ENCODE results near the gene ABCC5.

ABCC5 gene

DNA sequence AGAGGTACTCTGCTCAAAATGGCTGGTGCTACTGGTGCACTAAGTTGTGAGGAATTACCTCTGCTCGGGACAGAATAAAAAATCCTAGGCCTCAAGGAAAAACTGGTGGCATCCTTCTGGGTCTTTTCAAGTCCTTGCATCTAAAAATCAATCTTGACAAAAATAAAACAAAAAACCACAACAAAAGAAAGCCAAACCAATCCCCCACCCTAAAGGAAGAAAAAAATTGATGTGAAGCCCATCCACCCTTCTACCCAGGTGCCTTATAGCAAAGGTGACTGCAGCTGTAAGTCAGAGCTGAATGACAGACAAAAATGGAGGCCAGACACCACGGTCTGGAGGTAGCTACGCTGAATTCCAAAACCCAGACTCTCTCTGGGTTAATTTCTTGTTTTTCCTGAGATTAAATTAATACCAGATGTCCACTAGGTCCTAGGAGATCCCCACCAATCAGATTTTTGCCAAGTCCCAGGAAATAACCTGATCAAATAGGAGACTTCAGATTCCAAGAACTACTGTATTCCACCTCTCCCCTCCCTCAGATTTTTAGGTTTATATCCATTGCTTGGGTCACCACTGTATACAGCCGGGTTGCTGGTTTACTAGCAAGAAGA is 33.5 kb downstream of the ABCC5 start:
- no peak for TF ChIP-seq ZFX (IDR thresholded peaks at IDR 0.05)
- TF ChIP-seq, protein P1, sequence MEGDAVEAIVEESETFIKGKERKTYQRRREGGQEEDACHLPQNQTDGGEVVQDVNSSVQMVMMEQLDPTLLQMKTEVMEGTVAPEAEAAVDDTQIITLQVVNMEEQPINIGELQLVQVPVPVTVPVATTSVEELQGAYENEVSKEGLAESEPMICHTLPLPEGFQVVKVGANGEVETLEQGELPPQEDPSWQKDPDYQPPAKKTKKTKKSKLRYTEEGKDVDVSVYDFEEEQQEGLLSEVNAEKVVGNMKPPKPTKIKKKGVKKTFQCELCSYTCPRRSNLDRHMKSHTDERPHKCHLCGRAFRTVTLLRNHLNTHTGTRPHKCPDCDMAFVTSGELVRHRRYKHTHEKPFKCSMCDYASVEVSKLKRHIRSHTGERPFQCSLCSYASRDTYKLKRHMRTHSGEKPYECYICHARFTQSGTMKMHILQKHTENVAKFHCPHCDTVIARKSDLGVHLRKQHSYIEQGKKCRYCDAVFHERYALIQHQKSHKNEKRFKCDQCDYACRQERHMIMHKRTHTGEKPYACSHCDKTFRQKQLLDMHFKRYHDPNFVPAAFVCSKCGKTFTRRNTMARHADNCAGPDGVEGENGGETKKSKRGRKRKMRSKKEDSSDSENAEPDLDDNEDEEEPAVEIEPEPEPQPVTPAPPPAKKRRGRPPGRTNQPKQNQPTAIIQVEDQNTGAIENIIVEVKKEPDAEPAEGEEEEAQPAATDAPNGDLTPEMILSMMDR (conservative IDR thresholded peaks at IDR 0.05), result no peak
- peak overlapping the region; percentile 90 for H3K27ac ChIP-seq

DNA sequence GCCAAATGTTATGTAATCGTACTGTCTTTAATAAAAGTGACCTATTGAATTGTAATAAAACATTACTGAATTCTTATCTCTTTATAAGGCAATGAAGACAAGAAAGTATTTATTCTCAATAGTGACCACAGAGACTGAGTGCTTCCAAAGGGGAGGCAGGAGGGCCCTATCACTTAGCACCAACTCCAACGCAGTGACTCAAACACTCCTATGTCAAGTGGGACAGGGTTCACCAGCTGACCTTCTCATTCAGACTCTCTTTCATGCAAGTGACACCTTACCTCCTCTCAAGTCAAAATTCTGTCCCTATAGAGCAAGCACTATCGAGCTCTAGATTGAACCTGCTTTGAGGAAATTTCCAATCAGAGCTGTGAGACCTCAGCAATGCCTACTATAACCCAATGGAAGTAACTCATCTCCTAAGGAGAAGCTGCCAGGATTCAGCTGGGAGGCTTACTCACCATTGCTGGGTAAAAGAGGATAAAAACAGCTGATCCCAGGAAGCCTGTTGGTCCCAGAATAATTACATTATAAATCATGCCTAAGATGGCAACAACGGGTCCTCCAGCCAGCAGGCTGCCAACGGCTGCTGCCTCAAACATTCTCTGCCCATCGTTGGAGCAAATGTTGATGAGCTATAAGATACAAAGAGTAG is 35.6 kb downstream of the ABCC5 start:
- 0 out of 2 replicates have a peak overlapping the region, but pooled peaks have one; percentile 15 for H3K27ac ChIP-seq
- TF ChIP-seq, protein P1 (conservative IDR thresholded peaks at IDR 0.05), result no peak
- TF ChIP-seq ZFX (IDR thresholded peaks at IDR 0.05), result no peak

DNA sequence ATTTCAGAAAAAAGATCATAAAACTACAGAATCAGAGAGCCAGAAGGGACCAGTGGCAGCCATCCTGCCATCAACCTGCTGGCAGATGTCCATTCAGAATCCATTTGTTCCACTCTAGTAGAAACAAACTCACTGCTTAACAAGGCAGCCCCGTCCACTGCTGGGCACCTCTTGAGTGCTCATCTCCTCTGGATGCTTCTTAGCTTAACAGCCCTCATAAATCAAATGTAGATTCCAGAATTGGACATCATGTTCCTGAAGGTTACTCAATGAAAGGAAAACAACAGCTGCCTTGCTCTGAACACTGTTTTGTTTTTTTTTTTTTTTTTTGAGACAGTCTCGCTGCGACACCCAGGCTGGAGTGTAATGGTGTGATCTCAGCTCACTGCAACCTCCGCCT is 37.3 kb downstream of the ABCC5 start:
- H3K27ac ChIP-seq, result no peak overlapping the region
- TF ChIP-seq ZFX (IDR thresholded peaks at IDR 0.05), result no peak
- TF ChIP-seq, protein P1 (conservative IDR thresholded peaks at IDR 0.05), result no peak

DNA sequence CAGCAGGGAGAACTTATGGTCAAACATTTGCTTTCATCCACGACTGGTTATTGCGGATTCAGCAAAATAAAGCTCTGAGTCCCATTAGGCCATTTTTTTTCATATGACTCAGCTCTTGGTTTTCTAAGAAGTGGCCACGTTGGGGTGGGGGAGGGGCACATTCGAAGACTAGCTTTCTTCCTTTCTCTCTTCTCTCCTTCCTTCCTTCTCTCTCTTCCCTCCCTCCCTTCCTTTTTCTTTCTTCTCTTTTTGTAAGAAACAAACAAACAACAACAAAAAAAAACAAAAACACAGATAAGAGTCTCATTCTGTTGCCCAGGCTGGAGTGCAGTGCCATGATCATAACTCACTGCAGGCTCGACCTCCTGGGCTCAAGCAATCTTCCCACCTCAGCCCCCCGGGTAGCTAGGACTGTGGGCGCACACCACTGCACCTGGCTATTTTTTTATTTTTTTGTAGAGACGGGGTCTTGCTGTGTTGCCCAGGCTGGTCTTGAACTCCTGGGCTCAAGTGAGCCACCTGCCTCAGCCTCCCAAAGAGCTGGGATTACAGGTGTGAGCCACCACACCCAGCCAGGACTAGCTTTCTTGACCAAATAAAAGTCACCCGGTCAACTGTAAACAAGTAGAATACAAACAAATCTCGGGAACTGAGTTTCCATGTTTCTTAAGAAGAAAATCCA is 41.6 kb downstream of the ABCC5 start:
- H3K27ac ChIP-seq, result no peak overlapping the region
- no peak for TF ChIP-seq ZFX (IDR thresholded peaks at IDR 0.05)
- TF ChIP-seq, protein P1 (conservative IDR thresholded peaks at IDR 0.05), result no peak

DNA sequence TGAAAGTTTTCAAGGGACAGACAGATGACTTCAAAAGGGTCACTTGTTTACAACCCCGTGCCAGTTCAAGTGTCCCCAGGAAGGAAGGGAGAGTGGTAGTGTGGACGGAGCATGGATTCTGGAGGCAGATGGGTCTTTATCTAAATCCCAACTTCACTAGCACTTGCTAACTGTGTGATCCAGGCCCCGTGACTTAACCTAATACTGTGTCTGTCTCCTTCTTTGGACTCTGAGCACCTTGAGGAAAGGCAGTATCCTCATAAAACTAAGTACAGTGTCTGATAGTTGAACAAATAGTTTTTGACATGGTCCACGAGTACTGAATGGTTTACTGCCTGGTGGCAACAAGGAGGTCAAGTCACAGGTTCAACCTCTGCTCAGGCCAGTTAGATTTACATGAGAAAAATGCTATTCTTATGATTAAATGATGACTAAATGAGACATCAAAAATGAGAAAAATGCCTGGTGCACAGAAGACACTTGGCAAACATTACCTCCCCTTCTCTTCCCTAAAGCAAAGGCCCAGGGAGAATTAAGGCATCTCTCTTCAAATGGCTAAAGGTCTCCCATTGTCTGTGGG is 48.9 kb downstream of the ABCC5 start:
- TF ChIP-seq, protein P1 (conservative IDR thresholded peaks at IDR 0.05), result no peak
- TF ChIP-seq ZFX (IDR thresholded peaks at IDR 0.05), result no peak
- H3K27ac ChIP-seq, result no peak overlapping the region

DNA sequence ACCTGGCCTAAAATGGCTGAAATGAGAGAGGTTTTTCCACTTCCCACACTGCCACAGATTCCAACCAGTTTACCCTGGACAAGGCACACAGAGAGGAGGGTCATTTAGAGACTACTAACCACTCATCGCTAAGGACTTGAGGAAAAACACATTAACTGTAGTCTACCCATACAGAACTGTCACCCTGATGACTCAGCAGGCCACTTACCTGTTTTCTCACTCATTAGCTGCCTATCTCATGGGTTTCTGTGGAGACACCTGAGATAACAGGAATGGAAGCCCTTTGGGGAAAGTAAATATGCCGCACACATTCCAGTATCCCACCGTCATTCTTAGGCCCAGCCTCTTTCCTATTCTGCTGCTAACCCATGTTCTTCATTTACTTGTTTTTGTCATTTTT is 50.0 kb downstream of the ABCC5 start:
- 0 out of 2 replicates have a peak overlapping the region, but pooled peaks have one; percentile 43 for H3K27ac ChIP-seq

More for the DNA sequence above, 50.0 kb downstream of the ABCC5 start:
- TF ChIP-seq, protein P1 (conservative IDR thresholded peaks at IDR 0.05), result no peak
- no peak for TF ChIP-seq ZFX (IDR thresholded peaks at IDR 0.05)
